ENCODE data around the gene RHOT1.
"Not testable (repeated sequence)": the region's sequence is repeated elsewhere in the genome, so short reads cannot be mapped to it uniquely, and the experiment has no call there.

Gene RHOT1

GRCh38 chr17:32227910-32228309, 85.6 kb downstream of the RHOT1 start:
- no peak for DNase-seq (ENCODE audit: low read depth in 2 of 2)

- no peak for DNase-seq (ENCODE audit: low read depth in 2 of 2)
Measured at GRCh38 chr17:32235588-32235987, 93.3 kb downstream of the RHOT1 start.

DNA sequence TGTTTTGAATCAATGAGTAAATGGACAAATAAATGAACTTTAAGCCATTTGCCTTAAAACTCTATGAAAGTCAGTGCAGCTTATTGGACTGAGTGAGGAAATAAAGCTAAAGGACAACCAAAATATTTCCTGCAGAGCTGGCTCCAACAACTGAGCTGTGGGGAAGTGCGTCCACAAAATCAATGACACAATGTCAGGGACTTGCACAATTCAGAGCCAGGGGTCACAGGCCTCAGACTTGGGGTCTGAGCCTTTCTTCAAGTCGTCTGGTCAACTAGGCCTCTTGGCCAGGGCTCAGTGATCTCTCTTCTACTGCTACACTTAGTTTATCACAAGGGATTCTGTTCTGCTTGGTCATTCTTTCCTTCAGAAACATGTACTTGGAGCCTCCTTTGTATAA, 97.2 kb downstream of the RHOT1 start:
- DNase-seq (ENCODE audit: low read depth in 2 of 2) = no peak

- DNase-seq (ENCODE audit: low read depth in 2 of 2) = no peak
Measured at GRCh38 chr17:32240750-32241149, 98.4 kb downstream of the RHOT1 start.

DNA sequence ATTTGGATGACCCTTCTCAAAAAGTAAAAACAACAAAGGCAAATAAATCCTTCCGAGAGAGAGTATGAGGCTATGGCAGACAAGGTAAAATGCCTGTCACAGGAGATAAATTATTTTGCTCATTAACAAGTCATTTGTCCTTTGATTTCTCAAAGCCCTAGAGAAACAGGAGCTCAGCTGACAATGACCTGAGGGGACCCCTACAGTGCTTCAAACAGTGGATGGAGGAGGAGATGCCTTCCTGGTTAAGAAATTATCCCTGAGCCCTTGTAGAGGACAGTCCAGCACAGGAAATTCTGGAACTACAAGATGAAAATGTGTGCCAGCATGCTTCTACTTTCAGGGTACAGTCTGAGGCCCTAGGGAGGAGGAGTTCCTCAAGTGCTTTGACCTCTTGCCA, 99.3 kb downstream of the RHOT1 start:
- DNase-seq (ENCODE audit: low read depth in 2 of 2) = no peak

GRCh38 chr17:32249475-32249874, 107.2 kb downstream of the RHOT1 start:
- DNase-seq (ENCODE audit: low read depth in 2 of 2) = no peak

DNA sequence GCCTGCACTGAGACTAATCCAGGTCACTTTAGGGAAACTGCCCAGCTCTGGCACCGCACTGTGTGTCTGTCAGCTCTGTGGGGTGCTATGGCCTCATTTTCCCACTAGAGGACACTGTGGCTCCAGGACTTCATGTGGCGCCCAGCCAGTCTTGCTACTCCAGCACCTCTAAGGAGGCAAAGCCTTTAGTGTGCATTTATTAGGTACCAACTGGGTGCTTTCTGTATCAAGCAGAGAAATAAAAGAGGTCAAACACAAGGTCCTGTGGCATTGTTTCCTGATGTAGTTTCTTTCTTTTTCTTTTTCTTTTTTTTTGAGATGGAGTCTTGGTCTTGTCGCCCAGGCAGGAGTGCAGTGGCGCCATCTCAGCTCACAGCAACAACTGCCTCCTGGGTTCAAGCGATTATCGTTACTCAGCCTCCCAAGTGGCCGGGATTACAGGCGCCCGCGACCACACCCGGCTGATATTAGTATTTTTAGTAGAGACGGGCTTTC, 110.9 kb downstream of the RHOT1 start:
- DNase-seq (ENCODE audit: low read depth in 2 of 2) = peak; percentile 35 to 42

- no peak for DNase-seq (ENCODE audit: low read depth in 2 of 2)
Measured at GRCh38 chr17:32256012-32256700, 113.9 kb downstream of the RHOT1 start.

DNA sequence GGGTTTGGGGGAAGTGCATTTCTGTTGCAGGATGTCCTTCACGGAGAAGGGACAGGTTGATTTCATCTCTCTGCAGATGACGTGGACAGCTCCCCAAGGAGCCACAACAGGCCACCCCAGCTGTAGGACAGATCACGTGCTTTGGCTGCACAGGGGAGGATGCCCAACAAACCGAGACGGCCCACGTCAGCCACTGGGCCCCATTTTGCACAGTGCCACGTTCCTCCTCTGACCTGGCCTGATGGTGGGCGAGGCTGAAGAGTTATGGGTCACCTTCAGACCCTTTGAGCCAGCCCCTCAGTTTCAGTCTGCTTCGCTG, 114.4 kb downstream of the RHOT1 start:
- no peak for DNase-seq (ENCODE audit: low read depth in 2 of 2)

DNA sequence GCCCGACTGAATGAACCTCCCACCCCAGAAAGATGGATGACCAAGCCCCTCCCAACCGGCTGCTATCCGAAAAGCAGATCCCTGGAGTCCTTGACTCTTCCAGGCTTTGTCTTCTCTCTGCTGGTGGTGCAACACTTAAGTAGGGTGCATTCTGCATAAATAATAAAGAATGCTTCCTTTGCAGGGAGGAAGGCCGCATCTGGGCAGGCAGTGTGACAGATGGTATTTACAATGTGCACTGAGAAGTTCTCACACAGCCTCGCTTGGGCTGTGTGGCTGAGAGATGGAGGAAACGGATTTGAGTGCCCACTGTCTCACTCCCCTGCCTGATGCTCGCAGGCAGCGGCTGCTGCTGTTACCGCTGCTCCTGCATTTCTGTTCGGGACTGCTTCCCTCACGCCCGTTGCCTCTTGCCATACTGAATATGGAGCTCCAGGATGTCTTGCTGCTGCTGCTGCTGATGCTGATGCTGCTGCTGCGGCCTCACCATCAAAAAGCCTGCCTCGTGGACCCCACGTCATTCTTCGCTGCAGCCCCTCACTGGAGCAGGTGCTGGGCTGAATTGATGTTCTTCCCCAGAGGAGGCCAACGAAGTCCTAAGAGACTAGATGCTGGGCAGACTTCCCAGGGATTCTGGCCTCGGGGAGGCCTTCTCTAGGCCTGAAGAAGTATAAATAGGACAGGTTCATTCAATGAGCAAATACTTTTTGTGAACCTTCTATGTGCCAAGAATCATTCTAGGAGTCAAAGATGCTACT, 116.3 kb downstream of the RHOT1 start:
- no peak for DNase-seq (ENCODE audit: low read depth in 2 of 2)

DNA sequence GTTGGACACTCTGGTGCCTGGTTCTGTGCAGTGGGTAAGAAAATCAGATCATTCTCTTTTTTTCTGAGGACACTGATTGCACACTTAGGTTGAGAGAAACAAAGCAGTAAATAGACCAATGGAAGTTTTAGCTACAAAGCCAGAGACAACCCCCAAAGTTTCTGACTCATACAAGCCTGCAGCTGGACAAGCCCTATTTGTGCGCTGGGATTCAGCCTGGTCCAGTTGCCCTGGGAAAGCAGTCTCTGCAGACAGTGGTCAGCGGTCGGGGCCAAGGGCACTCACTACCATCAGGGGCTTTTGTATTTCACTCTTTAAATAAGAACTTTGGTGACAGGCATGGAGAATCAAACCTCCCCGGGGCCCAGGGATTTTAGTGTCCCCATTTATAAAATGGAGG, 117.3 kb downstream of the RHOT1 start:
- DNase-seq (ENCODE audit: low read depth in 2 of 2) = no peak

DNA sequence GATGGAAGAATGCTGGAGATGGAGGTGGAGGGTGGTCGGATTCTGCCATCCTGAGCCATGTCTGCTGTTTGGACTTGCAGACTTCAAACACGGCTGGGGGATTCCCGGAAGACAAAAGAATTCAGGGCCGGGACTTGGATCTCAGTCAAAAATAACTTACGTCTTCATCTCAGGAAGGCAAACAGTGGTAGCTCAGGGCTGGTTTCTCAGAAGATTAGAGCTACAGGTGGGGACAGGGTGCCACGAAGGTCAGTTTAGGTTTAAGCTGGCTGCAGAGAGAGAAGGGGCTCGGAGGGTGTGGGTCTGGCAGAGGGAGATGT, 119.1 kb downstream of the RHOT1 start:
- no peak for DNase-seq (ENCODE audit: low read depth in 2 of 2)

DNA sequence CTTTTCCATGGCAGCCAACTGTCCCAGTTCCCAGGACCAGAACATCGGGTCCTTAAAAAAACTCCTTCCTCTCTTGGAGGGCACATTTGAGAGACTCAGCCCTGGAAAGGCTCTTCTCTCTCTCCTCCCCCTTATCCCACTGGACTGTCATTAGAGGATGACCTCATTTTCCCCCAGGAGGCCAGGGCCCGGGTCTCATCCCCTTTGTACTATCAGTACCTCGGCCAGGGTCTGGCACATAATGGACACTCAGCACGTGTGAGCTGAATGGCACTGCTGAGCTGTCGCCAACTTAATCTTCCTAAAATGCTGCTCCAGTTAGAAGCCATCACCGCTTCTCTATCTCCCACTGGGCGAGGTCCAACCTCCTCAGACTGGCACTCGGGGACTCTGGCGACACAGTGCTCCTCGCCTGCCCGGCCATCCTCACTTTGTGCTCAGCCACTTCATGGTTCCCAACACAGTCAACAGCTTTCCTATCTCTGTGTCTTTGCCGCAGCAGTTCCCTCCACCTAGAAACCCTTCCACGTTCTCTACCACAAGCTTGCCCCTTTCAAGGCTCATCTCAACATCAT, 119.7 kb downstream of the RHOT1 start:
- DNase-seq (ENCODE audit: low read depth in 2 of 2) = no peak

- not testable (repeated sequence) for DNase-seq (ENCODE audit: low read depth in 2 of 2)
Measured at GRCh38 chr17:32263515-32263914, 121.2 kb downstream of the RHOT1 start.

DNA sequence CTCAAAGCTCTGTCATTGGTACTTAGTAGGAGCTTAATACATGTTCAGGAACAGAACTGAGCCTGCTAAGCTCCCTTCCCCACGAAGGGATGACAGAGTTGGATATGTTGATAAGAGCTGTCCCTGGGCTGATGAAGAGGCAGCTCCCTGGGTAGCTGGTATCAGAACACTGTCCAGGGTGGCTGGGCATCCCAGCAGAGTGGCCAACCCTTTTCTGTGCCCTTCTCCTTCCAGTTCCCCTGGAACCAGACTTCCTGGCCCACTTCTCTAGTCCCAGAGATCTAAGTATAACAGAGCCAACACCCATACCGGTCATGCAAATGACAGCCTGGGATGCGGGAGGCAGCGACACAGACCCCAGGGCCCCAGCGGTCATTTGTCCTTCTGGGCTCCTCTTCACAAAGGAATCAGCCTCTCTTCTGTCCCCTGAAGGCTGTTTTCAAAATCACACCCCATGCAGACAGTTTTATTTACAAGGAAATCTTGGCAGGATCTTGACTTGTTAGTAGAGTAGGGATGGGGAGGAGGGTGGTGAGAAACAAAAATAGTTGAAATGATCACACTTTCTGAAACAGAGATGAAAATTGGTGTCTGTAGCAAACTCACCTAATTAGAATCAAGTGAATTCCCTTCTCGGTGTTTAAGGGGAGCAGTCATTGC, 122.0 kb downstream of the RHOT1 start:
- DNase-seq (ENCODE audit: low read depth in 2 of 2) = no peak

- no peak for DNase-seq (ENCODE audit: low read depth in 2 of 2)
Measured at GRCh38 chr17:32264823-32265191, 122.5 kb downstream of the RHOT1 start.

DNA sequence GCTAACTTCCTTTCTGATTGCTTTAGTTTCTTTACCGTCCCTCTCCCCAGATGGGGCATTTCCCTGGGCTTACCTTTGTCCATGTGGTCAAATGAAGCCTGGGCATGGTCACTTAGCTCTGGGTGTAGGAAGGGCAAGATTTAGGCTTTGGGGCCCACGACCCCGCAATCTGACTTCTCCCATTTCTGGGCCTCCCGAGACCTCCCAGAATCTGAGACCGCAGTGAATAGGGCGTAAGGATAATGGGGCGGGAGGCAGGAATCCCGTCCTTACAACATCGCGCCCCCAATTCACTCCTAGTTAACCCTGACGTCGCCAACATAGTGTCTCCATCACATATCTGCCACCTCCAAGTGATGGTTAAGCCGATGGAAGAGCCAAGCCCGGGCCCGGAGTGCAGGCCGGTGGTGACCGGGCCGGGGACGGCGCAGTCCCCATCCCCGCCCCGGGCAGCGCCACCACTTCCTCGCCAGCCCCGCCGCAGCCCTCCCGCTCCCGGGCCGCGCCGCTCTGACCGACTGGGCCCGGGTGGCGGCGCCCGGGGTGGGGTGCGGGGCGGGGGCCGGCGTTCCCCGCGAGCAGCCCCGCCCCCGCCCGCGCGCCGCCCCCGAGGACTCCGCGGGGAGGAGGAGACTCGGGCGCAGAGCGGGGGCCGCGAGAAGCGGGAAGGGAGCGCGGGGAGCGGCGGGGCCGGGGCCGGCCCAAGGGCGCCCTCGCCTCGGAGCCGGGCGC, 123.1 kb downstream of the RHOT1 start, which contains the start of gene RHBDL3:
Gene RHBDL3, plus strand, starts transcription at position 641 of the 732 bp plus-strand sequence. CDS start 358 bp downstream, outside the sequence.
- no peak for DNase-seq (ENCODE audit: low read depth in 2 of 2)

- DNase-seq (ENCODE audit: low read depth in 2 of 2) = no peak
Measured at GRCh38 chr17:32266051-32266388, 123.7 kb downstream of the RHOT1 start.

GRCh38 chr17:32266389-32267301, 124.3 kb downstream of the RHOT1 start:
- no peak for DNase-seq (ENCODE audit: low read depth in 2 of 2)

DNA sequence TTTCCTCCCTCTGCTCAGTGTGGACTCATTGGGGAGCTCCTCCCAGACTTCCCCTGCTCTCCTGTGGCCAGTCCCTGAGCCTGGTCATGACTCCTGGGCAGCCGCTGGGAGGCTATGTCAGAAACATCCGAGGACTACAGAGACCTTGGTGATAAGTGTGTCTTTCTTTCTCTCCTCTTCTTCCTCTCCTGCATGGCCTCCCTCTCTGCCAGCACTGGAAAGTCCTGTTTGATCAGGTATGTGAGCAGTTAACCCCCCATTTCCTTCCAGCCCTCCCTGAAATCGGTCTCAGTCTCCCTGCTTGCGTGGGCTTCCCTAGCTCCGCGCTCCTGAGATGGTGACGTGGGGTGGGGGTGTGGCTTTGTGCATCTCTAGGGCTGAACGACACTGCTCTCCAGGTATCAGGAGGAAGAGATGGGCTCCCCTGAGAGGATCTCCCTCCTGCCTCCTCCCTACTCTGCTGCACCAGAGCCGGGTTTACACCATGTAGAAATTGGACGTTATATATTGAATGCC, 125.4 kb downstream of the RHOT1 start:
- DNase-seq (ENCODE audit: low read depth in 2 of 2) = no peak
